ENCODE data around the gene RGS13. TPM values are rescaled to one million over a fixed set of nuclear protein-coding genes. Genes with fewer than 3 reads are reported as not detected.

The RGS13 gene
- total and polyA plus RNA-seq, 4 experiments from 2014 or later, result not detected

GRCh38 chr1:192689459-192689858 lies 53.5 kb downstream of the RGS13 start:
- H3K4me1 Mint-ChIP-seq, result no peaks in the 10 kb centered on the region
- no peak overlapping the region for H3K4me3 ChIP-seq (ENCODE audit: low read length in 2 of 2)
- no peaks in the 10 kb centered on the region for H3K36me3 Mint-ChIP-seq
- POLR2A ChIA-PET (ENCODE audit: partially characterized antibody), result no interaction called here
- CTCF ChIA-PET (ENCODE audit: partially characterized antibody), result no interaction called here
- no peaks in the 10 kb centered on the region for H3K27me3 ChIP-seq (ENCODE audit: insufficient read depth, low read length)
- H3K36me3 ChIP-seq (ENCODE audit: insufficient read depth, low read length), result no peaks in the 10 kb centered on the region
- H3K9me3 ChIP-seq (ENCODE audit: control insufficient read depth in 1 of 2, low read length in 2 of 2), result no peaks in the 10 kb centered on the region
- no peak overlapping the region for H3K27ac ChIP-seq (ENCODE audit: low read depth, low read length)
- peaks cover 5 to 9% of the 10 kb centered on the region in 2 donors for H3K27me3 Mint-ChIP-seq
- H3K27ac Mint-ChIP-seq, result no peak overlapping the region
- no peak for DNase-seq
- intact Hi-C loops (cut with micrococcal nuclease), result no loop called here
- no peaks in the 10 kb centered on the region for H3K4me1 ChIP-seq (ENCODE audit: insufficient read depth, low read length)
- H3K4me3 Mint-ChIP-seq, result no peak overlapping the region
- H3K9me3 Mint-ChIP-seq, result peaks cover 2 to 14% (median 4%) of the 10 kb centered on the region in 8 donors

- intact Hi-C loops (cut with micrococcal nuclease), result no loop called here
- ChIA-PET POLR2A (ENCODE audit: partially characterized antibody) (no interaction called here), CTCF (ENCODE audit: partially characterized antibody) (interaction anchor here (0.9 kb wide), 1 partner anchor 18 kb away, joined by 4 read pairs; no protein-coding TSS in a partner anchor)
- Histone ChIP-seq H3K9me3 (ENCODE audit: control insufficient read depth in 1 of 2, low read length in 2 of 2) (no peaks in the 10 kb centered on the region), H3K27ac (ENCODE audit: low read depth, low read length) (no peak overlapping the region), H3K36me3 (ENCODE audit: insufficient read depth, low read length) (no peaks in the 10 kb centered on the region), H3K27me3 (ENCODE audit: insufficient read depth, low read length) (no peaks in the 10 kb centered on the region), H3K4me3 (ENCODE audit: low read length in 2 of 2) (no peak overlapping the region), H3K4me1 (ENCODE audit: insufficient read depth, low read length) (no peaks in the 10 kb centered on the region)
- no peak for DNase-seq
- peaks cover 2 to 4% (median 3%) of the 10 kb centered on the region in 8 donors for H3K9me3 Mint-ChIP-seq
- no peak overlapping the region for H3K27ac Mint-ChIP-seq
- H3K4me3 Mint-ChIP-seq, result no peak overlapping the region
- H3K27me3 Mint-ChIP-seq, result peaks cover 5 to 9% of the 10 kb centered on the region in 2 donors
- no peaks in the 10 kb centered on the region for H3K4me1 Mint-ChIP-seq
- no peaks in the 10 kb centered on the region for H3K36me3 Mint-ChIP-seq
These were observed 55.1 kb downstream of the RGS13 start for GRCh38 chr1:192691041-192691440.

- Histone ChIP-seq H3K4me1 (ENCODE audit: insufficient read depth, low read length) (no peaks in the 10 kb centered on the region), H3K9me3 (ENCODE audit: control insufficient read depth in 1 of 2, low read length in 2 of 2) (no peaks in the 10 kb centered on the region), H3K27me3 (ENCODE audit: insufficient read depth, low read length) (no peaks in the 10 kb centered on the region), H3K27ac (ENCODE audit: low read depth, low read length) (no peak overlapping the region), H3K4me3 (ENCODE audit: low read length in 2 of 2) (no peak overlapping the region), H3K36me3 (ENCODE audit: insufficient read depth, low read length) (no peaks in the 10 kb centered on the region)
- H3K27ac Mint-ChIP-seq, result no peak overlapping the region
- H3K4me3 Mint-ChIP-seq, result no peak overlapping the region
- H3K27me3 Mint-ChIP-seq, result peaks cover 2 to 5% of the 10 kb centered on the region in 2 donors
- no peak for DNase-seq
- POLR2A ChIA-PET (ENCODE audit: partially characterized antibody), result no interaction called here
- no peaks in the 10 kb centered on the region for H3K36me3 Mint-ChIP-seq
- peaks cover 0 to 4% (median 0%) of the 10 kb centered on the region in 8 donors for H3K9me3 Mint-ChIP-seq
- H3K4me1 Mint-ChIP-seq, result no peaks in the 10 kb centered on the region
- CTCF ChIA-PET (ENCODE audit: partially characterized antibody), result no interaction called here
- intact Hi-C loops (cut with micrococcal nuclease), result no loop called here
These were observed 60.1 kb downstream of the RGS13 start for GRCh38 chr1:192696082-192696481.

- Histone ChIP-seq H3K27me3 (ENCODE audit: insufficient read depth, low read length) (no peaks in the 10 kb centered on the region), H3K4me3 (ENCODE audit: low read length in 2 of 2) (no peak overlapping the region), H3K27ac (ENCODE audit: low read depth, low read length) (no peak overlapping the region), H3K4me1 (ENCODE audit: insufficient read depth, low read length) (peaks cover 9% of the 10 kb centered on the region), H3K36me3 (ENCODE audit: insufficient read depth, low read length) (no peaks in the 10 kb centered on the region), H3K9me3 (ENCODE audit: control insufficient read depth in 1 of 2, low read length in 2 of 2) (no peaks in the 10 kb centered on the region)
- intact Hi-C loops (cut with micrococcal nuclease), result no loop called here
- POLR2A ChIA-PET (ENCODE audit: partially characterized antibody), result no interaction called here
- CTCF ChIA-PET (ENCODE audit: partially characterized antibody), result no interaction called here
- DNase-seq, result no peak
- Mint-ChIP-seq H3K4me1 (peaks cover 0 to 5% (median 2%) of the 10 kb centered on the region in 4 donors), H3K36me3 (no peaks in the 10 kb centered on the region), H3K9me3 (peaks cover 0 to 2% (median 0%) of the 10 kb centered on the region in 8 donors), H3K27ac (no peak overlapping the region), H3K27me3 (peaks cover 0 to 1% of the 10 kb centered on the region in 2 donors), H3K4me3 (no peak overlapping the region)
These were observed 61.8 kb downstream of the RGS13 start for GRCh38 chr1:192697771-192698170.

GRCh38 chr1:192698731-192699130 lies 62.8 kb downstream of the RGS13 start:
- ChIA-PET POLR2A (ENCODE audit: partially characterized antibody) (no interaction called here), CTCF (ENCODE audit: partially characterized antibody) (no interaction called here)
- H3K27me3 ChIP-seq (ENCODE audit: insufficient read depth, low read length), result no peaks in the 10 kb centered on the region
- peaks cover 0 to 2% (median 0%) of the 10 kb centered on the region in 8 donors for H3K9me3 Mint-ChIP-seq
- peaks cover 0 to 1% of the 10 kb centered on the region in 2 donors for H3K27me3 Mint-ChIP-seq
- H3K4me1 ChIP-seq (ENCODE audit: insufficient read depth, low read length), result peaks cover 9% of the 10 kb centered on the region
- H3K4me1 Mint-ChIP-seq, result peaks cover 6 to 11% (median 7%) of the 10 kb centered on the region in 4 donors
- no peak overlapping the region for H3K27ac Mint-ChIP-seq
- no peaks in the 10 kb centered on the region for H3K36me3 Mint-ChIP-seq
- intact Hi-C loops (cut with micrococcal nuclease), result no loop called here
- no peaks in the 10 kb centered on the region for H3K9me3 ChIP-seq (ENCODE audit: control insufficient read depth in 1 of 2, low read length in 2 of 2)
- DNase-seq, result no peak
- no peak overlapping the region for H3K4me3 ChIP-seq (ENCODE audit: low read length in 2 of 2)
- no peaks in the 10 kb centered on the region for H3K36me3 ChIP-seq (ENCODE audit: insufficient read depth, low read length)
- no peak overlapping the region for H3K27ac ChIP-seq (ENCODE audit: low read depth, low read length)
- H3K4me3 Mint-ChIP-seq, result no peak overlapping the region

- H3K9me3 Mint-ChIP-seq, result no peaks in the 10 kb centered on the region
- no peak overlapping the region for H3K27ac Mint-ChIP-seq
- no peak overlapping the region for H3K4me3 ChIP-seq (ENCODE audit: low read length in 2 of 2)
- peaks cover 8 to 12% (median 9%) of the 10 kb centered on the region in 4 donors for H3K4me1 Mint-ChIP-seq
- no peak overlapping the region for H3K4me3 Mint-ChIP-seq
- H3K27me3 Mint-ChIP-seq, result no peaks in the 10 kb centered on the region
- H3K9me3 ChIP-seq (ENCODE audit: control insufficient read depth in 1 of 2, low read length in 2 of 2), result no peaks in the 10 kb centered on the region
- no peak for DNase-seq
- CTCF ChIA-PET (ENCODE audit: partially characterized antibody), result no interaction called here
- no peak overlapping the region for H3K27ac ChIP-seq (ENCODE audit: low read depth, low read length)
- H3K4me1 ChIP-seq (ENCODE audit: insufficient read depth, low read length), result peaks cover 9% of the 10 kb centered on the region
- POLR2A ChIA-PET (ENCODE audit: partially characterized antibody), result no interaction called here
- intact Hi-C loops (cut with micrococcal nuclease), result no loop called here
- no peaks in the 10 kb centered on the region for H3K27me3 ChIP-seq (ENCODE audit: insufficient read depth, low read length)
- H3K36me3 ChIP-seq (ENCODE audit: insufficient read depth, low read length), result no peaks in the 10 kb centered on the region
- no peaks in the 10 kb centered on the region for H3K36me3 Mint-ChIP-seq
These were observed 64.9 kb downstream of the RGS13 start for GRCh38 chr1:192700834-192701271.

GRCh38 chr1:192702212-192702902 lies 66.4 kb downstream of the RGS13 start:
- no peaks in the 10 kb centered on the region for H3K27me3 Mint-ChIP-seq
- H3K36me3 ChIP-seq (ENCODE audit: insufficient read depth, low read length), result no peaks in the 10 kb centered on the region
- H3K9me3 ChIP-seq (ENCODE audit: control insufficient read depth in 1 of 2, low read length in 2 of 2), result no peaks in the 10 kb centered on the region
- ChIA-PET POLR2A (ENCODE audit: partially characterized antibody) (no interaction called here), CTCF (ENCODE audit: partially characterized antibody) (no interaction called here)
- no peak overlapping the region for H3K4me3 Mint-ChIP-seq
- peaks cover 9% of the 10 kb centered on the region for H3K4me1 ChIP-seq (ENCODE audit: insufficient read depth, low read length)
- H3K27ac ChIP-seq (ENCODE audit: low read depth, low read length), result no peak overlapping the region
- no peak overlapping the region for H3K4me3 ChIP-seq (ENCODE audit: low read length in 2 of 2)
- no peaks in the 10 kb centered on the region for H3K27me3 ChIP-seq (ENCODE audit: insufficient read depth, low read length)
- H3K9me3 Mint-ChIP-seq, result no peaks in the 10 kb centered on the region
- intact Hi-C loops (cut with micrococcal nuclease), result no loop called here
- H3K27ac Mint-ChIP-seq, result peak overlapping the region in 1 of 7 donors; percentile 9
- H3K36me3 Mint-ChIP-seq, result no peaks in the 10 kb centered on the region
- DNase-seq, result no peak
- H3K4me1 Mint-ChIP-seq, result peaks cover 8 to 12% (median 9%) of the 10 kb centered on the region in 4 donors

Measured in CD4-positive, alpha-beta memory T cell (primary cell).